Prostate gland (tissue), 2 donors: ENCODE measurements around the gene FBN2.

ENCODE experiments used
- POLR2A ChIP-seq: fragments of 450-650 bp; IDR thresholded peaks from one replicate; pipeline ENCODE4 v1.6.1; 2016; ENCODE audit warnings: antibody characterized with exemption, mild to moderate bottlenecking
- TF ChIP-seq, protein P1 (sequence below), 4 experiments: fragments of 200-600 bp in 2 of 4; fragments of 450-650 bp in 2 of 4; sonication (generic) in 2 of 4; IDR thresholded peaks; 1 replicate in 3 of 4; 2 replicates in 1 of 4; pipeline ENCODE4 v1.5.1; 2016 to 2019; ENCODE audit warnings: antibody characterized with exemption in 4 of 4, mild to moderate bottlenecking in 2 of 4, moderate library complexity in 2 of 4

GRCh38 chr5:128237000-128237399, 301.0 kb downstream of the FBN2 start:
- TF ChIP-seq, protein P1, sequence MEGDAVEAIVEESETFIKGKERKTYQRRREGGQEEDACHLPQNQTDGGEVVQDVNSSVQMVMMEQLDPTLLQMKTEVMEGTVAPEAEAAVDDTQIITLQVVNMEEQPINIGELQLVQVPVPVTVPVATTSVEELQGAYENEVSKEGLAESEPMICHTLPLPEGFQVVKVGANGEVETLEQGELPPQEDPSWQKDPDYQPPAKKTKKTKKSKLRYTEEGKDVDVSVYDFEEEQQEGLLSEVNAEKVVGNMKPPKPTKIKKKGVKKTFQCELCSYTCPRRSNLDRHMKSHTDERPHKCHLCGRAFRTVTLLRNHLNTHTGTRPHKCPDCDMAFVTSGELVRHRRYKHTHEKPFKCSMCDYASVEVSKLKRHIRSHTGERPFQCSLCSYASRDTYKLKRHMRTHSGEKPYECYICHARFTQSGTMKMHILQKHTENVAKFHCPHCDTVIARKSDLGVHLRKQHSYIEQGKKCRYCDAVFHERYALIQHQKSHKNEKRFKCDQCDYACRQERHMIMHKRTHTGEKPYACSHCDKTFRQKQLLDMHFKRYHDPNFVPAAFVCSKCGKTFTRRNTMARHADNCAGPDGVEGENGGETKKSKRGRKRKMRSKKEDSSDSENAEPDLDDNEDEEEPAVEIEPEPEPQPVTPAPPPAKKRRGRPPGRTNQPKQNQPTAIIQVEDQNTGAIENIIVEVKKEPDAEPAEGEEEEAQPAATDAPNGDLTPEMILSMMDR (IDR thresholded peaks at IDR 0.05) = no peak
- no peak for TF ChIP-seq POLR2A
